ENCODE measurements around the gene CAV1.

- TF ChIP-seq REST (IDR thresholded peaks at IDR 0.05; ENCODE audit: unreplicated experiment) (no peak), EZH2 (IDR thresholded peaks at IDR 0.05; ENCODE audit: low read depth, unreplicated experiment) (no peak), CTCF (conservative IDR thresholded peaks at IDR 0.05; ENCODE audit: low read depth in 2 of 2) (no peak), POLR2AphosphoS5 (IDR thresholded peaks at IDR 0.05; ENCODE audit: low read depth) (no peak), EZH2phosphoT487 (IDR thresholded peaks at IDR 0.05; ENCODE audit: unreplicated experiment) (no peak), ZNF331 (CRISPR knock-in tag; IDR thresholded peaks at IDR 0.05; ENCODE audit: low read depth) (no peak), CREB1 (CRISPR knock-in tag; IDR thresholded peaks at IDR 0.05; ENCODE audit: low read depth) (no peak), JUNB (IDR thresholded peaks at IDR 0.05; ENCODE audit: unreplicated experiment) (no peak)
These were observed 67.6 kb downstream of the CAV1 start for GRCh38 chr7:116592445-116592844.
